Measurements from ENCODE around the gene DMRTB1.

GRCh38 chr1:53482441-53483153, 23.4 kb downstream of the DMRTB1 start:
- TF ChIP-seq, protein P1, sequence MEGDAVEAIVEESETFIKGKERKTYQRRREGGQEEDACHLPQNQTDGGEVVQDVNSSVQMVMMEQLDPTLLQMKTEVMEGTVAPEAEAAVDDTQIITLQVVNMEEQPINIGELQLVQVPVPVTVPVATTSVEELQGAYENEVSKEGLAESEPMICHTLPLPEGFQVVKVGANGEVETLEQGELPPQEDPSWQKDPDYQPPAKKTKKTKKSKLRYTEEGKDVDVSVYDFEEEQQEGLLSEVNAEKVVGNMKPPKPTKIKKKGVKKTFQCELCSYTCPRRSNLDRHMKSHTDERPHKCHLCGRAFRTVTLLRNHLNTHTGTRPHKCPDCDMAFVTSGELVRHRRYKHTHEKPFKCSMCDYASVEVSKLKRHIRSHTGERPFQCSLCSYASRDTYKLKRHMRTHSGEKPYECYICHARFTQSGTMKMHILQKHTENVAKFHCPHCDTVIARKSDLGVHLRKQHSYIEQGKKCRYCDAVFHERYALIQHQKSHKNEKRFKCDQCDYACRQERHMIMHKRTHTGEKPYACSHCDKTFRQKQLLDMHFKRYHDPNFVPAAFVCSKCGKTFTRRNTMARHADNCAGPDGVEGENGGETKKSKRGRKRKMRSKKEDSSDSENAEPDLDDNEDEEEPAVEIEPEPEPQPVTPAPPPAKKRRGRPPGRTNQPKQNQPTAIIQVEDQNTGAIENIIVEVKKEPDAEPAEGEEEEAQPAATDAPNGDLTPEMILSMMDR (conservative IDR thresholded peaks at IDR 0.05; ENCODE audit: low read depth, low read length) = no peak
- no peak for TF ChIP-seq EZH2phosphoT487 (IDR thresholded peaks at IDR 0.05; ENCODE audit: borderline replicate concordance, low read length)

All from PC-3 (cell line).